HG03521 (cell line): Measurements from ENCODE around the gene MAPK8.

ENCODE experiments used
- ATAC-seq: cut with Tn5 transposase; IDR thresholded peaks from one replicate; pipeline ENCODE4 v1.9.1; 2021; ENCODE audit warnings: mild to moderate bottlenecking, moderate library complexity; ENCODE audit not compliant: unreplicated experiment

The MAPK8 gene

DNA sequence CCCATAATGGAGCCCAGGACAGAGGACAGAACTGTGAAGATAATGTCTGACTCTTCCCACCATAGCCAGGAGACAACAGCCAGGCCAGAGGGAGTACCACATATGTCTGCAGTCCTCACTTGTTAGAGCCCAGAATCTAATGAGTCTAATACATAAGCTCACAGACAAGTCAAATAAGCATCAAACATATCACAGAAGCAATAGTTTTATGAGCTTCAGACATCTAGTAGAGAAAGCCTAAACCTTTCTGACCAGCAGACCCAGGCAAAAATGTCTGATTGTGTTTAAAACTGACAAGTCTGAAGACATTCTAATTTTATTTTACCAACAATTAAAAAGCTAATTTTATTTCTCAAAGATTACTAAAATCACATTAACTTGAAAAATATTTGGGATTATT is 75.5 kb downstream of the MAPK8 start:
- no peak for ATAC-seq

DNA sequence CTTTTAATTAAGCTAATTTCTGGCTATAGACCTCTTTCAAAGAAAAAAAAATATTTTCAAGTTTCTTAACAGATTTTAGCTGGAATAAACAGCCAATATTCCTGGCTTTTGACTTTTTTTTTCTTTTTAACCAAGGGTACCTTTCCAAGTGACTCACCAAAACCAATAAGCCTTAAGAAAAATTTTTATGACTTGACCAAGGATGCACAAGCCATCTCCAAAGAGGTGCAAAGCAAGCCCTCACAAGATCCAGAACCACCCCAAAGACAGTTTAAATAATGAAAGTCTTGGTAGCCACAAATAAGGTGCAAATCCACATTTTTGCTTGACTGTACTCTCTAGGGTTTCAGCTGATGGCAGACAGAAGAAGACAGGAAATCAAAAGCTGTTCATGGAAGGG is 76.5 kb downstream of the MAPK8 start:
- no peak for ATAC-seq

- no peak for ATAC-seq
Observed at GRCh38 chr10:48383393-48383792, 76.9 kb downstream of the MAPK8 start.

- ATAC-seq: no peak
Observed at GRCh38 chr10:48384699-48384982, 78.2 kb downstream of the MAPK8 start.

GRCh38 chr10:48389272-48389671 is 82.8 kb downstream of the MAPK8 start:
- ATAC-seq: no peak

GRCh38 chr10:48389846-48390557 is 83.5 kb downstream of the MAPK8 start:
- no peak for ATAC-seq

GRCh38 chr10:48390558-48390871 is 84.0 kb downstream of the MAPK8 start:
- no peak for ATAC-seq

DNA sequence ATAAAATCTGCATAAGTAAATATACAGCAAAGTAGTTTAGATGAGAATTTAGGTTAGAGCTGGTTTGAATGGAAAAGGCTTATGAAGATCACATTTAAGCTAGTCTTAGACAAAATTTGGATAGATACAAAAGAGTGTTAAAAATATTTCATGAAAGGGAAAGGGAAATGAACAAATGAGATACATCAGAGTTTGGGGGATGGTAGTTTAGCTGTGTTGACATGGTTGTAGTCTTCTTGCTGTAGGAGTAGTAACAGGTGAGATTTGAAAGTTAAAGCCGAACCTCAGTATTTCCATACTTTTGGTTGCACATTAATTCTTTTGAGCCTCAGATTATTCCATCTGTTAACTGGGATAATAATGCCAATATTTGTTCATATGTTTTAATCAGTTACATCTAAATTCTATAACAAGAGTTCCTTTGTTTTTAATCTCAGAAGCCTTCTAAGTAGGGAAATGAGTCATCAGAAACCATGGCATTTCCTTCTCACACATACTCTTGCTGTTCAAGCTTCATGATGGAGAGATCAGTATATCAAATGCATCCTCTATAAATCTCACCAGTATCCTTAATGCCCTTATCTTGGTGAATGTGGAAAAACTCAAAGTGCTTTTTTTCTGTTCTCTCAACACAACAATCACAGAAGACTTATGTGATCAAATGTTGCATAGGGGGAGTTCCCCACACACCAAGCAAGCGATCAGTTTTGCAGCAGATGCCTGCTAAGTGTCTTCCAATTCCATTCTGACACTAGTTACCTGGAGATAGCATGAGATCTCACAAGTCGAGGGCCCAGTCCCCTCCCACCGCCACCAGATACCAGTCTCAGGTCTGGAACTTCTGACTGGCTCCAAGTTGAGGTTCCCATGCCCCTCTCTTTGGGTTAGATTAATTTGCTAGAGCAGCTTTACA is 84.7 kb downstream of the MAPK8 start:
- no peak for ATAC-seq

DNA sequence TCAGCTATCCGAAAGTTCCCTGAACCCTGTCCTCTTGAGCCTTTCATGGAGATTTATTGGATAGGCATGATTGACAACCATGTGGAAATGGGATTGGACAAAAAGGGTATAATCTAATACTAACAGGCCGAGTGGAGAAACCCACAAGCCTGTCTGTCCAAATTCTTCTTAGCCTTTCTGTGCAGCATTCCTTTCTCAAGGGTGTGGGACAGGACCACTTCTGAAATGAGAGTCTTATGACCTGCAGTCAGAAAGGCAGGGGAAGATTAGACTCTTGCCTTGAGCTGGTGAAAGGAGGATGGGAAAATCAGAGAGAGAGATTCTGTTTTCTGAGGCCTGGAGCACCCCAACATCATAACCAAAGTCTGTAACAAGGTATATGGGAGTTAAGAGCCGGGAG is 85.5 kb downstream of the MAPK8 start:
- ATAC-seq: no peak

DNA sequence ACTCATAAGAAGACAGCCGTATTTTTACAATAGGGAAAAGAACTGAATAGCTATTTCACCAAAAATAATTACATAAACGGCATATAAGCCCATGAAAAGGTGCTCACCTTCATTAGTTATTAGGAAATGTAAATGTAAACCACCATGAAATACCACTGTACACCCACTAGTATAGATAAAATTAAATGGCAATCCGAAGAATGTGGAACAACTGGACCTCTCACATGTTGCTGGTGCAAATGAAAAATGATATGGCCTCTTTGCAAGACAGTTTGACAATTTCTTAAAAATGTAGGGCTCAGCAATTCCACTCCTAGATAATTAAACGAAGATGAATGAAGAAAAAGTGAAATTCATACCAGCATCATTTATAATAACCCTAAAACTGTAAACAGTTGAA is 91.8 kb downstream of the MAPK8 start:
- no peak for ATAC-seq

DNA sequence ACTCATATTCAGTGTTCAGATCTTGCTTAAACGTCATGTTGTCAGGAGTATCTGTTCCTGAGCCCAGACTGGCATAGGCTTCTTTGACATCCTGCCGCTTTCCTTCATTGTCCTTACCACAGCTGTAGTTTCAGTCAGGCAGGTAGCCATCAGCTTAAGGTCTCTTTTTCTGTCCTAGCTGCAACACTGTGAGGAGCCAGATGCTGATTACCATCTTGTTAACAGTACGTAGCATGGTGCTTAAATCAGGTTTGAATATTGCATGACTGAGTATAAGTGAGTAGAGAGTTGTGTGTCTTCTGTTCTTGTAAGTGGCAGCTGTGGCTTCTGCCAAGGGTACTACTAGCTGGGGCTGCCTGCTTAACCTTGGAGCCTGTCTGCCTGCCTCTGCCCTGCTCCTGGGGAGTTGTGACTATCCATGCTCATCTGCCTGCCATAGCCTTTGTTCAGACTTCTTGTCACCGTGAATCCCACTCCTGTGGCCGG is 92.6 kb downstream of the MAPK8 start:
- ATAC-seq: no peak

- no peak for ATAC-seq
Observed at GRCh38 chr10:48399551-48399950, 93.1 kb downstream of the MAPK8 start.

DNA sequence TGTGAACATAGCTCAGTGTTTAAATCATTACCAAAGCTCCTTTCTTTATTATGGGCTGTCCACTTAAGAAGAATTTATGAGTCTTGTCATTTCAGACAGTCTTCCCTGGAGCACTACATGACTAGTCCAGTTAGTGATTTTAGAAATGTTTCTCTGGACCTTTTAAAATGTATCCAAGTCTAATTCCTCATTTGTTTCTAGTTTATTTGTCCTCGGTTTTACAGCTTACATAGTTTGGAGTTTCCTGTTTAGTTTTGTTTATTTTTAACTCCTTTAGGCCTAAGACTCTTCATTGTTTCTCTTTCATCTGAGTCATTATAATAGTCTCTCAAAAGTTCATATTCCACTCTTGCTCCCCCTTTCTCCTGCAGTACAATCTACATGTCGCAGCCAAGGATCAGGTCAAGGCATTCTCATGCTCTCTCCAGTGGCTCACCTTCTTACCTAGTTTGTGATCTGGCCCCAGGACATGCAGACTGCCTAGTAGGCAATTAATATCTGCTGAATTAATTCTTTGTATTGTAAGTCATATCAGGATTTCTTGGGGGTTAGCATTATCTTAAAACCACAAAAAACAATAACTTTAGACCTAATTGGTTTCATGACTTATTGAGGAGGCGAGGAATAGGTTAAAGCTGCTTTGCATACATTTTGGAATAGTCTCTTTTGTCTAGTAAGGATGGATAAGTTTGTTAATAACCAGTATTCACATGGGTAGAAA is 93.8 kb downstream of the MAPK8 start:
- ATAC-seq: no peak

DNA sequence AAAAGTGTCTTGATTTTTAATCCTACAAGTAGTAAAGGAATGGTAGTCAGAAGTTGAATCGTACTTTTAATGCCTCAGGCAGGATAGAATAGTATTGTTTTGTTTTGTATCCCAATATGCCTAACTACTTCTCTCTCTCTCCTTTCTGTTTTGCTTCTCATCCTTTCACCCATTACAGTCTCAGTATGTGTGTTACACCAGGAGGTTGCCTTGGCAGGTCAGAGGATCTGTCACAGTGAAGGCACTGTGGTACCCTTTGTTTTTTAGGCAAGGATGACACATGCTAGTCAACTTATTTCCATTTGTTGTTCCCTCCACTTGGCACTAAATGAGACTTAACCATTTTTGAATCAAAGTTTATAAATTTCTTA is 94.4 kb downstream of the MAPK8 start:
- no peak for ATAC-seq

DNA sequence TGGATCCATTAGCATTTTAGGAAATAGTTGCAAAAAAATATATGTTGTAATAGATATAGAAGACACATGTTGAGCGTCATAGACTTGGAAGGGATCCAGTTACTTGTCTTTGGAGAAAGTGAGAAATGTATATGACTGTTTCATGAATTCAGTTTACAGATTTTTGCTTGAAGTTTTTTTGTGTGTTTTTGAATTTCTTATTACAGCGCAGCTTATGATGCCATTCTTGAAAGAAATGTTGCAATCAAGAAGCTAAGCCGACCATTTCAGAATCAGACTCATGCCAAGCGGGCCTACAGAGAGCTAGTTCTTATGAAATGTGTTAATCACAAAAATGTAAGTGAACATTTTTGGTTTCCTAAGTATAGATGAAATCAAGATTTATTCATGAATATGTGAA is 98.2 kb downstream of the MAPK8 start:
- no peak for ATAC-seq

DNA sequence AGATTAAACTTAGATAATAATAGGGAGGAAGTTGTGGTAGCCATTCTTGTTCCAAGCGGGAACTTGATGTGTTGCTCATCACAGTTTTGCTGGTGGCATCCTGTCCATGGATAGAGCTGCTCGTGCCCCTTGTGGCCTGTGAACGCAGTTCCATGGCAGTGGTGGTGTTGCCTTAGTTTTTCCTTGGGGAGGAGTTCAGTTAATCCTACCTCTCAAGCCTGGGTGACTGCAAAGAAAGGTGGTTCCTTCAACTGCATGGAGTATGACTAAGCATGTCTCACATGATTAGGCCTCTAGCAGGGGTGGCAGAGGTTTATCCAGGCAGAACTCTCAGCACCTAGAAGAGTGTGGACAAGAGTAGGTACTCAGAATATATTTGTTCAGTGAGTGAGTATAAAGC is 99.7 kb downstream of the MAPK8 start:
- no peak for ATAC-seq

DNA sequence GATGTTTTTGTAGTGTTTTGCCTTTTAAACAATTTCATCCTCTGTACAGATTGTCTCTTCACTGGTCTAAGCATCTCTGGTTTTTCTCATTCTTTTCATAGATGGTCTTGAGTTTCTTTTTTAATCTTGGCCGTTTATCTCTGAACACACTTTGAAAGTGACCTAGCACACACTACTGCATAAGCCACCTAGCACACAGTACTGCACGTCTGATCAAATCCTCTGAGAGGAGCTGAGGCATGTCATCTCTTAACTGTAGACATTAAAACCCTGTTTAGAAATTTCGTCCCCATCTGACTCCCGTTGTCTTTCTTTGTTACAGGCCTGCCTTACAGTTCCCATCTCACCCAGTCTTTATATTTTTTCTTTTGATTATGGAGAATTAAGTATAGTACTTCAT is 100.2 kb downstream of the MAPK8 start:
- ATAC-seq: no peak

DNA sequence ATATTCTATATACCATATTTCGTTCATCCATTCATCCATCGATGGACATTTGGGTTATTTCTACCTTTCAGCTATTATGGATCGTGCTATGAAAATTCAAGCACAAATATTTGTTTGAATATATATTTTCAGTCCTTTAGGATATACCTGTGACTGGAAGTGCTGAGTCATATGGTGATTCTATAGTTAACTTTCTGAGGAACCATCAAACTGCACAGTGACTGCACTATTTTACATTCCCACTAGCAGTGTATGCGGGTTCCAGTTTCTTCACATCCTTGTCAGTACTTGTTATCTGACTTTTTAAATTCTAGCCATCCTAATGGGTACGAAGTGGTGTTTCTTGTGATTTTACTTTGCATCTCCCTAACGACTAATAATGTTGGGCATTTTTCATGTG is 104.0 kb downstream of the MAPK8 start:
- ATAC-seq: no peak

DNA sequence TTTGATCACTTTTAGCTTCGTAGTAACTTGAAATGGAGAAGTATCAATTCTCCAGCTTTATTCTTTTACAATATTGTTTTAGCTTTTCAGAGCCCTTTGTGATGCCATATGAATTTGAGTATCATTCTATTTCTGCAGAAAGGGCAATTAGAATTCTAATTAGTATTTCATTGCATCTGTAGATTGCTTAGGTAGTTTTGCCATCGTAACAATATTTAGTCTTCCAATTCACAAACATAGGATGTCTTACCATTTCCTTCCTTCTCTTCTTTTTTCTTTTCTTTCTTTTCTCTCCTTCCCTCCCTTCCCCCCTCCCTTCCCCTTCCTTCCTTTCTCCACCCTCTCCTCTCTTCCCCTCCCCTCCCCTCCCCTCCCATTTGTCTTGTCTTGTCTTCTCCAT is 105.0 kb downstream of the MAPK8 start:
- no peak for ATAC-seq

- ATAC-seq: no peak
Observed at GRCh38 chr10:48412081-48412480, 105.6 kb downstream of the MAPK8 start.

DNA sequence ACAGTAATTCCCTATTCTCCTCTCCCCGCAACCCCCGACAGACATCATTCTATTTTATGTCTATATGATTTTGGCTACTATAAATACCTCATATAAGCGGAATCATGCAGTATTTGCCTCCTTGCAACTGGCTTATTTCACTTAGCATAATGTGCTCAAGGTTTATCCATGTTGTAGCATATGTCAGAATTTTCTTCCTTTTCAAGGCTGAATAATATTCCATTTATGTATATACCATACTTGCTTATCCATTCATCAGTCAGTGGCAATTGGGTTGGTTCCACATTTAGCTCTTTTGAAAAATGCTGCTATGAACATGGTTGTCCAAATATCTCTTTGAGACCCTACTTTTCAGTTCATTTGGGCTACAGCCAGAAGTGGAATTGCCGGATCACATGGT is 106.5 kb downstream of the MAPK8 start:
- no peak for ATAC-seq

DNA sequence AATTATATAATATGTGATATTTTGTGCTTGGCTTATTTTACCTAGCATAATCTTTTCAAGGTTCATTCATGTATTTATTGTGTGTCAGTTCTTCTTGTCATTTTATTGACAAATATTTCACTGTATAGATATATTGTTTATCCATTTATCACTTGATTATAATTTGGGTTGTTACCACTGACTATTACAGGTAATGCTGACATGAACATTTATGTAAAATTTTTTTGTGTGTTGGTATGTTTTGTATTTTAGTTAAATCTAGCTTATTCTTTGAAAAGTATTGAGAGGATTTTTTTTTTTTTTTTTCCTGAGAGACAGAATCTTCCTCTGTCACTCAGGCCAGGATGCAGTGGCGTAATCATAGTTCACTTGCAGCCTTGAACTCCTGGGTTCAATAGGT is 107.7 kb downstream of the MAPK8 start:
- ATAC-seq: no peak
